HG03045 (cell line): ENCODE results near the gene CD1B.
A peak's percentile ranks its signal among the peaks of the same experiment; 100 is the strongest.
"Not testable (repeated sequence)": the region's sequence is repeated elsewhere in the genome, so short reads cannot be mapped to it uniquely, and the experiment has no call there.

Source experiments
- ATAC-seq: cut with Tn5 transposase; IDR thresholded peaks from one replicate; pipeline ENCODE4 v1.9.1; 2021; ENCODE audit warnings: mild to moderate bottlenecking, moderate library complexity; ENCODE audit not compliant: unreplicated experiment

Gene CD1B

GRCh38 chr1:158331481-158332150, at the start of gene CD1B:
Gene CD1B, minus strand, starts transcription at chr1:158331531. Its CDS starts 108 bp downstream, at chr1:158331423.
- no peak for ATAC-seq

GRCh38 chr1:158374860-158375259, 43.5 kb upstream of the CD1B start:
- ATAC-seq, result no peak

- not testable (repeated sequence) for ATAC-seq
These were observed 42.8 kb upstream of the CD1B start for GRCh38 chr1:158374101-158374500.

GRCh38 chr1:158371188-158371953, 40.0 kb upstream of the CD1B start:
- ATAC-seq, result peak; percentile 96

- no peak for ATAC-seq
These were observed 35.5 kb upstream of the CD1B start for GRCh38 chr1:158366783-158367182.

- no peak for ATAC-seq
These were observed 31.6 kb upstream of the CD1B start for GRCh38 chr1:158362941-158363340.

GRCh38 chr1:158362482-158362881, 31.2 kb upstream of the CD1B start:
- ATAC-seq, result no peak

- no peak for ATAC-seq
These were observed 26.1 kb upstream of the CD1B start for GRCh38 chr1:158357441-158357840.

- no peak for ATAC-seq
These were observed 25.3 kb upstream of the CD1B start for GRCh38 chr1:158356616-158357015.

GRCh38 chr1:158355773-158356285, 24.5 kb upstream of the CD1B start:
- no peak for ATAC-seq

- no peak for ATAC-seq
These were observed 22.9 kb upstream of the CD1B start for GRCh38 chr1:158354255-158354654.

GRCh38 chr1:158353303-158354075, 22.2 kb upstream of the CD1B start, which contains the start of gene CD1E:
Gene CD1E, plus strand, starts transcription at chr1:158353894. Its CDS starts 95 bp downstream, at chr1:158353989.
- no peak for ATAC-seq

- ATAC-seq, result not testable (repeated sequence)
These were observed 17.6 kb upstream of the CD1B start for GRCh38 chr1:158348946-158349345.

- not testable (repeated sequence) for ATAC-seq
These were observed 5.1 kb upstream of the CD1B start for GRCh38 chr1:158336413-158336812.

- no peak for ATAC-seq
These were observed 3.8 kb upstream of the CD1B start for GRCh38 chr1:158335213-158335532.

- ATAC-seq, result no peak
These were observed 3.3 kb upstream of the CD1B start for GRCh38 chr1:158334526-158335212.

- ATAC-seq, result no peak
These were observed 2.2 kb upstream of the CD1B start for GRCh38 chr1:158333405-158334155.

- no peak for ATAC-seq
These were observed 265 bp downstream of the CD1B start for GRCh38 chr1:158331106-158331425.

- ATAC-seq, result no peak
These were observed 783 bp downstream of the CD1B start for GRCh38 chr1:158330391-158331105.

GRCh38 chr1:158329733-158330132, 1.6 kb downstream of the CD1B start:
- no peak for ATAC-seq
